Measurements from ENCODE around the gene PRDM10.

PRDM10 gene

GRCh38 chr11:129917231-129917630 is 85.4 kb downstream of the PRDM10 start:
- Histone ChIP-seq H3K9ac (ENCODE audit: low read depth in 1 of 2, low read length in 2 of 2) (no peak overlapping the region), H3K27ac (ENCODE audit: low read depth, low read length) (no peak overlapping the region), H3K4me1 (ENCODE audit: control insufficient read depth in 1 of 2, insufficient read depth in 2 of 2, low read length in 2 of 2) (no peaks in the 10 kb centered on the region), H3K27me3 (ENCODE audit: control insufficient read depth in 1 of 2, insufficient read depth in 2 of 2, low read length in 2 of 2) (no peaks in the 10 kb centered on the region), H3K9me3 (ENCODE audit: control insufficient read depth in 1 of 2, low read length in 2 of 2) (no peaks in the 10 kb centered on the region), H3K36me3 (ENCODE audit: control insufficient read depth in 1 of 2, insufficient read depth in 2 of 2, low read length in 2 of 2) (peaks cover 29 to 42% of the 10 kb centered on the region in 2 donors), H3K4me3 (ENCODE audit: low read depth in 1 of 2, low read length in 2 of 2) (no peak overlapping the region)

- H3K27ac ChIP-seq (ENCODE audit: low read depth, low read length) = no peak overlapping the region
Measured at GRCh38 chr11:129911298-129911697, 91.3 kb downstream of the PRDM10 start.

GRCh38 chr11:129910360-129910759 is 92.3 kb downstream of the PRDM10 start:
- no peaks in the 10 kb centered on the region for H3K9me3 ChIP-seq (ENCODE audit: control insufficient read depth in 1 of 2, low read length in 2 of 2)
- no peaks in the 10 kb centered on the region for H3K4me1 ChIP-seq (ENCODE audit: control insufficient read depth in 1 of 2, insufficient read depth in 2 of 2, low read length in 2 of 2)
- no peak overlapping the region for H3K9ac ChIP-seq (ENCODE audit: low read depth in 1 of 2, low read length in 2 of 2)
- H3K36me3 ChIP-seq (ENCODE audit: control insufficient read depth in 1 of 2, insufficient read depth in 2 of 2, low read length in 2 of 2) = peaks cover 23 to 45% of the 10 kb centered on the region in 2 donors
- no peak overlapping the region for H3K27ac ChIP-seq (ENCODE audit: low read depth, low read length)
- H3K27me3 ChIP-seq (ENCODE audit: control insufficient read depth in 1 of 2, insufficient read depth in 2 of 2, low read length in 2 of 2) = no peaks in the 10 kb centered on the region
- H3K4me3 ChIP-seq (ENCODE audit: low read depth in 1 of 2, low read length in 2 of 2) = no peak overlapping the region

More at GRCh38 chr11:129911298-129911697, 91.3 kb downstream of the PRDM10 start:
- Histone ChIP-seq H3K36me3 (ENCODE audit: control insufficient read depth in 1 of 2, insufficient read depth in 2 of 2, low read length in 2 of 2) (peaks cover 21 to 46% of the 10 kb centered on the region in 2 donors), H3K4me1 (ENCODE audit: control insufficient read depth in 1 of 2, insufficient read depth in 2 of 2, low read length in 2 of 2) (no peaks in the 10 kb centered on the region), H3K9ac (ENCODE audit: low read depth in 1 of 2, low read length in 2 of 2) (no peak overlapping the region), H3K9me3 (ENCODE audit: control insufficient read depth in 1 of 2, low read length in 2 of 2) (no peaks in the 10 kb centered on the region), H3K27me3 (ENCODE audit: control insufficient read depth in 1 of 2, insufficient read depth in 2 of 2, low read length in 2 of 2) (no peaks in the 10 kb centered on the region), H3K4me3 (ENCODE audit: low read depth in 1 of 2, low read length in 2 of 2) (no peak overlapping the region)

GRCh38 chr11:129905402-129905801 is 97.2 kb downstream of the PRDM10 start:
- H3K27ac ChIP-seq (ENCODE audit: low read depth, low read length) = no peak overlapping the region
- H3K4me1 ChIP-seq (ENCODE audit: control insufficient read depth in 1 of 2, insufficient read depth in 2 of 2, low read length in 2 of 2) = no peaks in the 10 kb centered on the region
- H3K4me3 ChIP-seq (ENCODE audit: low read depth in 1 of 2, low read length in 2 of 2) = no peak overlapping the region
- H3K9me3 ChIP-seq (ENCODE audit: control insufficient read depth in 1 of 2, low read length in 2 of 2) = no peaks in the 10 kb centered on the region
- H3K36me3 ChIP-seq (ENCODE audit: control insufficient read depth in 1 of 2, insufficient read depth in 2 of 2, low read length in 2 of 2) = peaks cover 13 to 30% of the 10 kb centered on the region in 2 donors
- H3K27me3 ChIP-seq (ENCODE audit: control insufficient read depth in 1 of 2, insufficient read depth in 2 of 2, low read length in 2 of 2) = no peaks in the 10 kb centered on the region
- no peak overlapping the region for H3K9ac ChIP-seq (ENCODE audit: low read depth in 1 of 2, low read length in 2 of 2)

- H3K27ac ChIP-seq (ENCODE audit: low read depth, low read length) = no peak overlapping the region
- H3K9ac ChIP-seq (ENCODE audit: low read depth in 1 of 2, low read length in 2 of 2) = peak overlapping the region; percentile 84 to 90
- H3K4me3 ChIP-seq (ENCODE audit: low read depth in 1 of 2, low read length in 2 of 2) = peak overlapping the region; percentile 95 to 96
- H3K27me3 ChIP-seq (ENCODE audit: control insufficient read depth in 1 of 2, insufficient read depth in 2 of 2, low read length in 2 of 2) = no peaks in the 10 kb centered on the region
- H3K4me1 ChIP-seq (ENCODE audit: control insufficient read depth in 1 of 2, insufficient read depth in 2 of 2, low read length in 2 of 2) = peaks cover 11 to 21% of the 10 kb centered on the region in 2 donors
- H3K9me3 ChIP-seq (ENCODE audit: control insufficient read depth in 1 of 2, low read length in 2 of 2) = no peaks in the 10 kb centered on the region
- H3K36me3 ChIP-seq (ENCODE audit: control insufficient read depth in 1 of 2, insufficient read depth in 2 of 2, low read length in 2 of 2) = peaks cover 9 to 20% of the 10 kb centered on the region in 2 donors
Measured at GRCh38 chr11:129896062-129896461, 106.6 kb downstream of the PRDM10 start.

GRCh38 chr11:129895126-129896041 is 107.3 kb downstream of the PRDM10 start, which contains the start of gene NFRKB:
Gene NFRKB (minus strand): TSS chr11:129895578. CDS start chr11:129892849, 2,729 bp downstream.
- Histone ChIP-seq H3K27ac (ENCODE audit: low read depth, low read length) (peak within 1 kb of the TSS; percentile 50), H3K9me3 (ENCODE audit: control insufficient read depth in 1 of 2, low read length in 2 of 2) (no peaks in the 10 kb centered on the region), H3K4me1 (ENCODE audit: control insufficient read depth in 1 of 2, insufficient read depth in 2 of 2, low read length in 2 of 2) (peaks cover 11 to 21% of the 10 kb centered on the region in 2 donors), H3K9ac (ENCODE audit: low read depth in 1 of 2, low read length in 2 of 2) (peak within 1 kb of the TSS; percentile 84 to 91), H3K27me3 (ENCODE audit: control insufficient read depth in 1 of 2, insufficient read depth in 2 of 2, low read length in 2 of 2) (no peaks in the 10 kb centered on the region), H3K36me3 (ENCODE audit: control insufficient read depth in 1 of 2, insufficient read depth in 2 of 2, low read length in 2 of 2) (peaks cover 13 to 26% of the 10 kb centered on the region in 2 donors), H3K4me3 (ENCODE audit: low read depth in 1 of 2, low read length in 2 of 2) (peak within 1 kb of the TSS; percentile 95 to 96)

- Histone ChIP-seq H3K4me3 (ENCODE audit: low read depth in 1 of 2, low read length in 2 of 2) (peak overlapping the region; percentile 95 to 96), H3K9me3 (ENCODE audit: control insufficient read depth in 1 of 2, low read length in 2 of 2) (no peaks in the 10 kb centered on the region), H3K36me3 (ENCODE audit: control insufficient read depth in 1 of 2, insufficient read depth in 2 of 2, low read length in 2 of 2) (peaks cover 18 to 35% of the 10 kb centered on the region in 2 donors), H3K4me1 (ENCODE audit: control insufficient read depth in 1 of 2, insufficient read depth in 2 of 2, low read length in 2 of 2) (peaks cover 11 to 21% of the 10 kb centered on the region in 2 donors), H3K9ac (ENCODE audit: low read depth in 1 of 2, low read length in 2 of 2) (peak overlapping the region; percentile 84 to 91), H3K27me3 (ENCODE audit: control insufficient read depth in 1 of 2, insufficient read depth in 2 of 2, low read length in 2 of 2) (no peaks in the 10 kb centered on the region), H3K27ac (ENCODE audit: low read depth, low read length) (no peak overlapping the region)
Measured at GRCh38 chr11:129894278-129895125, 108.1 kb downstream of the PRDM10 start.

GRCh38 chr11:129888451-129888850 is 114.2 kb downstream of the PRDM10 start:
- Histone ChIP-seq H3K36me3 (ENCODE audit: control insufficient read depth in 1 of 2, insufficient read depth in 2 of 2, low read length in 2 of 2) (peaks cover 44 to 93% of the 10 kb centered on the region in 2 donors), H3K27ac (ENCODE audit: low read depth, low read length) (no peak overlapping the region)

GRCh38 chr11:129885381-129885780 is 117.3 kb downstream of the PRDM10 start:
- H3K9me3 ChIP-seq (ENCODE audit: control insufficient read depth in 1 of 2, low read length in 2 of 2) = no peaks in the 10 kb centered on the region
- H3K4me1 ChIP-seq (ENCODE audit: control insufficient read depth in 1 of 2, insufficient read depth in 2 of 2, low read length in 2 of 2) = no peaks in the 10 kb centered on the region
- no peak overlapping the region for H3K9ac ChIP-seq (ENCODE audit: low read depth in 1 of 2, low read length in 2 of 2)
- no peaks in the 10 kb centered on the region for H3K27me3 ChIP-seq (ENCODE audit: control insufficient read depth in 1 of 2, insufficient read depth in 2 of 2, low read length in 2 of 2)
- H3K27ac ChIP-seq (ENCODE audit: low read depth, low read length) = no peak overlapping the region
- no peak overlapping the region for H3K4me3 ChIP-seq (ENCODE audit: low read depth in 1 of 2, low read length in 2 of 2)
- H3K36me3 ChIP-seq (ENCODE audit: control insufficient read depth in 1 of 2, insufficient read depth in 2 of 2, low read length in 2 of 2) = peaks cover 52 to 98% of the 10 kb centered on the region in 2 donors

More at GRCh38 chr11:129888451-129888850, 114.2 kb downstream of the PRDM10 start:
- Histone ChIP-seq H3K4me3 (ENCODE audit: low read depth in 1 of 2, low read length in 2 of 2) (no peak overlapping the region), H3K9ac (ENCODE audit: low read depth in 1 of 2, low read length in 2 of 2) (no peak overlapping the region), H3K9me3 (ENCODE audit: control insufficient read depth in 1 of 2, low read length in 2 of 2) (no peaks in the 10 kb centered on the region), H3K27me3 (ENCODE audit: control insufficient read depth in 1 of 2, insufficient read depth in 2 of 2, low read length in 2 of 2) (no peaks in the 10 kb centered on the region), H3K4me1 (ENCODE audit: control insufficient read depth in 1 of 2, insufficient read depth in 2 of 2, low read length in 2 of 2) (peaks cover 0 to under 1% of the 10 kb centered on the region in 2 donors)

All from duodenal mucosa (tissue), 2 donors.